Measurements from ENCODE around the gene STARD10. TPM values are rescaled to one million over a fixed set of nuclear protein-coding genes. Genes with fewer than 3 reads are reported as not detected.
"Not testable (repeated sequence)": the region's sequence is repeated elsewhere in the genome, so short reads cannot be mapped to it uniquely, and the experiment has no call there.

Gene STARD10, protein sequence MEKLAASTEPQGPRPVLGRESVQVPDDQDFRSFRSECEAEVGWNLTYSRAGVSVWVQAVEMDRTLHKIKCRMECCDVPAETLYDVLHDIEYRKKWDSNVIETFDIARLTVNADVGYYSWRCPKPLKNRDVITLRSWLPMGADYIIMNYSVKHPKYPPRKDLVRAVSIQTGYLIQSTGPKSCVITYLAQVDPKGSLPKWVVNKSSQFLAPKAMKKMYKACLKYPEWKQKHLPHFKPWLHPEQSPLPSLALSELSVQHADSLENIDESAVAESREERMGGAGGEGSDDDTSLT
- 32.7 TPM for polyA plus RNA-seq (2013, experiment 1 of 2; ENCODE audit: insufficient read length)
- polyA plus RNA-seq (2013, experiment 2 of 2; ENCODE audit: insufficient read length): 70.5 TPM

DNA sequence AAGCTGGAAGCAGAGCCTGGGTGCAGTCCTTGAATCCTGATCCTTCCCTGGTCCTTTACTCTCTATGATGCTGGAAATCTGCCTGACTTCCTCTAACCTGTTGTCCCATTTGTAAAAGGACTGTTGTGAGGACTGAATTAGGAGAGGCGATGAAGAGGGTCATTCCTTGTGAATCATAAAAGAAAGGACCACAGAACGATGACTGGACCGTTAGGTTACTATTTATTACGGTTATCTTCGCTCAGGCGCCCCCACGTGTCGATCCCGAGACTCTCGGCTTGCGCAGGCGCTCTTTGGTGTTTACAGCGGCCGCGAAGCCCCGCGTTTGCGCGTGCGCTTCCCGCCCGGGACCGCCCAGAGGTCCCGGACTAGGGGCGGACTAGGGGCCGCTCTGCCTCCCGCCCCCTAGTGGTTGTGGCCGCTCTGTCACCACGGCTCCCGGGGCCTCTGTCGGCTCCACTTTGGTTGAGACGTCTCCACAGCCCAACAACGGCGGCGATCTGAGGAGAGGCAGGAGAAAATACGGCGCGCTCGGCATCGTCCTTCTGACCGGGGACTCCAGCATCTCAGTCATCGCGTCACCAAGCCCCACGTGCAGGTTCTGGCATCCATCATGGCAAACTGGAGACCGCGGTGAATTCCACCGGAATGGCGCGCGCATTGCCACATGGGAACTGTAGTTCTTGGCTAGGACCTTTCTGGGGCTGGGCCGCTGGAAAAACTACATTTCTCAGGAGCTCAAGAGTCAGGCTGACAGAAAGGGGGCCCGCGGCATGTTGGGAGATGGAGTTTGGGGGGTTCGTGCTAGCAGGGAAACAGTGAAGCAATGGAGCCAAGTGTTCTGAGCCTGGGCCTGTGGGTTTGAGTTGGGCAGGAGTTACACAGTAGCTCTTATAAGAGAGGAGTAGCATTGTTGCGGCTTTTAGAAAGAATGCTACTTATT lies at the start of gene STARD10:
Gene STARD10, minus strand, starts transcription at position 623 of the 943 bp plus-strand sequence. CDS start 12,866 bp downstream, outside the sequence.
- DNase-seq: peak; percentile 94

DNA sequence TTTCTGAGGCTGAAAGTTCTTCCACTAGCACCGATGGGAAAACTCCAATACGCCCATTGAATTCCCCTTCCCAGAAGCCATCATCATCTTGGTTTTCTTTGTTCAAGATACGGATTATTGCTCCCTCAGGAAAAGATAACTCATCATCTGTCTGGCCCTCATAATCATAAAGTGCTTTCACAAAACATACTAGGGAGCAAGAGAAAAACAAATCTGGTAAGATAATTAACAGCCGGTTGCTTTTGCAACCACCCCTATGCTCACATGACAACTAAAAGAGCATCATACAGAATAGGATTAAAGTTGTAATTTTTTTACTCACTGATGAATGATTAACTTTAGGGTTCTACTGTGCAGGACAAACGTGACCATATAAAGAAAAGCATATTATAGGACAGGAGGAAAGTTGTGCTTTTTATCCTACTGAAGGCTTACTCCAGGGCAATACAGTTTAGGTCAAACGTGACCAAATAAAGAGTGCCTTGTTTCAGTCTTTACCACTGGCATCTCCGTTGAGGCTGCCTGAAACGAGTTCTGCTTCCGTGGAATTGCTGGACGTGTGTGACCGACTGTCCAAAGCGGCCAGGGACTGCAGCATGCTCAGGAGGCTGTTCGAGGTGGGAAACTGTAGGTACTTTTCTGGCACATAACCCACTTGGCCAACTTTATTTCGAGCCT lies 48.9 kb upstream of the STARD10 start:
- no peak for DNase-seq

DNA sequence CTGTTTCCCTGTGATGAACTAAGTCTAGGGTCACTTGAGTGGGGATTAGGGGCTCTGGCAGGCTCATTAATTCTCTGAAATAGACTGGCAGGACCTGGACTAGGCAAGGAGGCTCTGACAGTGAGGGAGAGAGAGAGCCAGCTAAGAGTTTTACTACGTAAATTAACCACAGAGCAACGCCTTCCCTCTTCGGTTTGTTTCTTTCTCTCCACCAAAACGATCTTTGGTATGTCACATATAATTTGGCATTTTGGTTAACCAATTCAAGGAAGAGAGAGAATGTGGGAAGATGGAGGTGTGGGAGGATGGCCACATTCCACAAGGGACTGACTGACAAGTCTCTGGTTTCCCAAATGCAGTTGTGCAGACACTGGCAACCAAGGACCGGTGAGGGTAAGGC lies 48.3 kb upstream of the STARD10 start:
- DNase-seq: no peak

DNA sequence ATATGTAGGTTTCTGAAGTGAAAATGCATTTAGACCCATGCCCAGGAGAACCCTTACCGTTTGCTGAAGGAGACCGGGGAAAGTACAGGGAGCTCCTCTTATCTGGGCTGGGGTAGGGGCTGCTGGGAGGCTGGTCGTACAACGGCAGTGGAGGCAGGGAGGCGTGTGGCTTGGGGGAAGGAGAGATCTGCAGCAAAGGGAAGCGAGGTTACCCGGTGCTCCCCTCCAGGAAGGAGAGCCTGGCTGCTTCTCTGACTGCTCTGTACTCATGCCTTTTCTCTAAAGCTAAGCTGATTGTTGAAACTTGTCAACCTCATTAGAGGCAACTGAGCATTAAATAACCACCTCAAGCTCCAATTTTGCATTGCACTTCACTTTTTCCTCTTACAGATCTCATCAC lies 47.5 kb upstream of the STARD10 start:
- DNase-seq: no peak

DNA sequence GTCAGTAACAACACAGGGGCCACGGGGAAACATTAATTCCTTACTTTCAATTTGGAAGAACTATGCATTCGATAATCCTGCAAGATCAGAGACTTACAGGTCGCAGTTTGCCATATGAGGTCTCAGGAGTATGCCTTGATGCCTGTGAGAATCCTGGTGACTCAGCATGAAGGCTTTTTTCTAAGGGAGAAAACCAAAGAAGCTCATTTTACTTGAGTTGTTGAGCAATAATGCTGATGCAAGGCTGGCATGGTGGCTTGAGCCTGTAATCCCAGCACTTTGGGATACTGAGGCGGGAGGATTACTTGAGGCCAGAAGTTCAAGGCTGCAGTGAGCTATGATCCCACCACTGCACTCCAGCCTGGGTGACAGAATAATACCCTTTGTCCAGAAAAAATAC lies 46.9 kb upstream of the STARD10 start:
- DNase-seq: peak; percentile 64

DNA sequence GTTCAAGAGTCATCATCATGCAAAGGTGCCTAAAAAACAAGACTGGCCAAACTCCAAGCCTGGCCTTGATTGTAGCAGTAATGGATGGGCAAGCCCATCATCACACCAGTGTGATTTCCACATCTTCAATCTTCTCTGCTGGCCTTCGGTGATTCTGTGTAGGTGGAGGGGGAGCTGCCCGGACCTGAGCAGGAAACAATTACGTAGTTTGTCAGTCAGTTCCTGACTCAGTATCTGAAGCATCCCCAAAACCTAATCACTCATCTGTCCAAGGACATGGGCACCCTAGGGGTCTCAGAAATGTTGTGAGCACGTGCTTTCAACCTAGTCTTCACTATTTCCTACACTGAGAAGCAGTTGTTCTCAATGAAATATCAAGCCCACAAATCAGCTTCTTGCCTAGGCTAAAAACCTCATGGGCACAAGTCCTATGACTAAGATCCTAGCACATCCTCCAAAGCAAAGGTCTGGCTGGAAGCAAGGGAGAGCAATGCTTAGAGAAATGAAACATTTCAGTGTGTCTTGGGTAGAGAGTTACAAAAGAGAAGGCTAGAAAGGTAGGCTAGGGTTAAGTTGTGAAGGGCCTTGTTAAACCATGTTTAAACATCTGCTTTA lies 45.0 kb upstream of the STARD10 start:
- no peak for DNase-seq

DNA sequence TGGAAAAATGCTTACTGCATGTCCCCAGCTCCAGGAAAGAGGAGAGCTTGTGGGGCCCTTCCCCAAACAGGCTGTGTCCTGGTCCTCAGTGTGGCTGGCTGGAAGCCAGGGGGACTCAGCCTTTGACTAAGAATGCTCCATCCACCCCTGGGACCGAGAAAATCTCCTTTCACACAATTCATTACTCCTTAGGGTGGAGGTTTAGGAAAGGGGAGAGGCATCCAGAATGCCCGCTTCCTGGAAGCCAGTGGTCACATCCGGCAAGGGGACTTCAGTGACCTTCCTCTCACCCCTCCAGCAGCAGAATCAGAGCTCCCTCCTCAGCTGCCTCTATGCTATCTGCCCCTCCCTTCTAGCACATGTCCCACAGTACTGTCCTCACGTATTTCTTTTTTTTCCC lies 42.3 kb upstream of the STARD10 start:
- DNase-seq: no peak

DNA sequence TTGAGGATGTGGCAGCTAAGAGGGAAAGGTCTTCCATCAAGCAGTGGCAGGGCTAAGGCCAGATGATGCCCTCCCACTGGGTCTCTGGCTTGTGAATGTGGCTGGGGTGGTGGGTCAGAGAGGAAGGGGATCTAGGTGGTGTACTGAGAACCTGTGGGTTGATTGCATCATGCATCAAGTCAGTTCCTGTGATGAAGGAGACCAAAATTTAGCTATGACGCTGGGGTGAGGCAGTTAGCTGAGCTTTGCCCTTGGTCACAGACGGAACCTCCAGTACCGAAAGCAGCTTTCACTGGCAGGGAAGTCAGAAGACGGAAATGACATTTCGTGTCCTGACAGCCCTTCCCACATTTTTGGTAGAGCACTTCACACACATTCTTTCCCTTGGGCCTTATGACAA lies 41.1 kb upstream of the STARD10 start:
- DNase-seq: no peak

DNA sequence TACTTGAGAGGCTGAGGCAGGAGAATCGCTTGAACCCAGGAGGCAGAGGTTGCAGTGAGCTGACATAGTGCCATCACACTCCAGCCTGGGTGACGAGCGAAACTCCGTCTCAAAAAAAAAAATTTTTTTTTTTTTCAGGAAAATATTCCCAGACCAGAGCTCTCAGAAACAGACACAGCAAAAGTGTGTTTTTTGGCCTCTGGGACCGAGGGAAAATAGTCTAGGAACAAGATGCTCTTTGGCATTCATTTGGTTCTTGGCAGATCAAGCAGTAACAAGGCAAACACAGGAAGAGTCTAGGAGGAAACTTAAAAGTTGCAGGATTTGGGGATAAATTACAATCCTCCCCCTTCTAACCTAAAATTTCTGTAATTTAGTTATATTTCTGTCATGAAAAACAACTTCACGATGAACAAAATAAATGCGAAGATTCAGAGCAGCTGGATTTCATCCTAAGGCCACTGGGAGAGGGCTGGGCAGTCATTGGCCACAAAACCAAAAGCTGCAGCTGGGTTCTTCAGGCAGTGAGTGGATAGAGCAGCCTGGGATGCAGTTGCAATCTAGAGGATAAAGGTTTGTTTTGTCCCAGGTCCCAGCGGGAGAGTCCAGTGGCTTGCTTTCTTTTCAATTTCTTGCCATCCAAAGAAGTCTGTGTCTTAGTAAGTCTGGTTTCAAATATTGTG lies 40.1 kb upstream of the STARD10 start:
- DNase-seq: no peak

DNA sequence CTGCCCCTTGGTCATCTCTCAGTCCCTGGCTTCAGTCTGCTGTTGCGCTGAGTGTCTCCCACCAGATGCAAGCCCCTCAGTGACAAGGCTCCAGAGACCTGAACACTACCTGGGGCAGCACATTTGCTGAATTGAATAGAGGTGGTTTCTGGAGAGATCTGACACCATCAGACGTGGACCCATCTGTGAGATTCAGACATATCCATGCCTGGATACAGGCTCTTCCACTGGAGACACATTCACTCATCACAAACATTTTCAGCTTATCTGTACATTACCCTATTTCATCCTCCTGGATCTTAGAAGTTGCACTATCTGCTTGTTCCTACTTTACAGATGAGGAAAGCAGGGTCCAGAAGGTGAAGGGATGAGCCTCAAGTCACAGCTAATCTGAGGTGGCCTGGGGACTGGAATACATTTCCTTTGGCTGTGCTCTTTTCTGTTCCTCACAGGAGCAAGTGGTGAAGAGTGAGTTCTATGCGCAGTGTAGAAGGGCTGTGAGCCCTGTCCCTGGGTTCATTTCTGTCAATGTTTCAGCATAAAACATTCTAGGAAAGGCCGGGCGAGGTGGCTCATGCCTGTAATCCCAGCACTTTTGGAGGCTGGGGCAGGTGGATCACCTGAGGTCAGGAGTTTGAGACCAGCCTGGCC lies 39.4 kb upstream of the STARD10 start:
- DNase-seq: no peak

DNA sequence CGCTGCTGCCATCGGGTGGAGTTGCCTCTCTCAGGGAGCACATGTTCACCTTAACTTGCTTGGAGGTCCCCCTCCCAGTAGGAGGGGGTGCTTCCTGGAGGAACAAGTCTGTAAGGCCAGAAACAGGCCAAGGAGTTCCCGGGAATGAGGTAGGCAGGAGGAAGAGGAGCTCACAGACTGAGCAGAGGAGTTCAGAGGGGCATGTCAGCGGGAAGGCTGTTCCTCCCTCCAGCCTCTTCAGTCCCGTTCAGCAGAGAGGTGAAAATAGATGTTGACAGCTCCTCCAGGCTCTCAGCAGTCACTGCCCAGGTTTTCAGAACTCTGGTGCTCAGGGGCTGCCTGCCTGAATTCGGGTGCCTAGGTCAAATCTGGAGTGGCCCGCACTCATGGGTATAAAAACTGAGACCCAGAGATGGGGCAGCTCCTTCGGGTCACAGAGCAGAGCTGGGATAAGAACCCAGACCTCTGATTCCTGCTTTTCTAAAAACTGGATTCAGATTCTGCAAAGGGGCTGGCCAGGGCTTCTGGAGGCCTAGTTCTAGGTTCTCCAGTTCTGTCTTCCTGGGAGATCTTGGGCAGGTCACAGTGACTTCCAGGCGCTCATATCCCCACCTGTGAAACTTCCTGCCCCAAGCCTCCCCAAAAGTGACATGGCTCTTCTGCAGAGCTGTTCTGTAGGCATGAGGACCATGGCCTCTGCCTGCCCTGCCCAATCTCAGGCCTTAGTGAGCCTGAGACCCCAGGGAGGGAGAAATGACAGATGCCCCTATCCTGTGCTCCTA lies 38.6 kb upstream of the STARD10 start:
- DNase-seq: no peak

DNA sequence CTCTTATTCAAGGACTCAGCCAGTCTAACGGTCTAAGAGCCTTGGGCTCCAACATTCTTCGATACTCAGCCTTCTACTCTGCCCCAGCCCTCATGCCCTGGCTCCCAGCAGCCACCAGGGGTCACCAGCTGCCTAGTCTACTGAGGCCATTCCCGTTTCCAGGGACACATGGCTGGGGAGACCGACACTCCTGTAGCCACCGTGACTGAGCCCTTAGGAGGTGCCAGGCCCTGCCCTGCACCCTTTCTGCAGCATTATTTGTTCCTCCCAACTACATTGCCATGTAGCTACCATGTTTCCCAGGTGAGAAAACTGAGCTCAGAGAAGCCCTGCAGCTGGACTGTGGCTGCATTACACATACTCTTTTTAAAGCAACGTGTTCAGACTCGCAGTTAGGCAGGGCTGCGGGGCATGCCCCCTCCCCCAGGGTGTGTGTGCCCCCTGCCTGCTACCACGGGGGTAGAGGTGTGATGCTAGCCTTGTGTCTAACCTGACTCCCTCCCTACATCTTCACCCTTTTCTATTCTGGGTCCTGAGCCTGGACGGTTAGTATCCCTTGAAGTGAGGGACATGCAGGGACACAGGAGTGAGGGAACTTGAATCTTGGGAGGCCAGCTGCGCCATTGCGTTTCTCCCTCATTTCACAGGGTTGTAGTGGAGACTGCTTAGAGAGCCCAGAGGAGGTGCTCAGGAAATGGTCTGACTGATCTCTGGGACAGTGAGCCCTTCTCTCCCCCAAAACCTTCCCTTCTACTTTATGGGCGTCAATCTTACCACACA lies 37.9 kb upstream of the STARD10 start:
- DNase-seq: peak; percentile 77

DNA sequence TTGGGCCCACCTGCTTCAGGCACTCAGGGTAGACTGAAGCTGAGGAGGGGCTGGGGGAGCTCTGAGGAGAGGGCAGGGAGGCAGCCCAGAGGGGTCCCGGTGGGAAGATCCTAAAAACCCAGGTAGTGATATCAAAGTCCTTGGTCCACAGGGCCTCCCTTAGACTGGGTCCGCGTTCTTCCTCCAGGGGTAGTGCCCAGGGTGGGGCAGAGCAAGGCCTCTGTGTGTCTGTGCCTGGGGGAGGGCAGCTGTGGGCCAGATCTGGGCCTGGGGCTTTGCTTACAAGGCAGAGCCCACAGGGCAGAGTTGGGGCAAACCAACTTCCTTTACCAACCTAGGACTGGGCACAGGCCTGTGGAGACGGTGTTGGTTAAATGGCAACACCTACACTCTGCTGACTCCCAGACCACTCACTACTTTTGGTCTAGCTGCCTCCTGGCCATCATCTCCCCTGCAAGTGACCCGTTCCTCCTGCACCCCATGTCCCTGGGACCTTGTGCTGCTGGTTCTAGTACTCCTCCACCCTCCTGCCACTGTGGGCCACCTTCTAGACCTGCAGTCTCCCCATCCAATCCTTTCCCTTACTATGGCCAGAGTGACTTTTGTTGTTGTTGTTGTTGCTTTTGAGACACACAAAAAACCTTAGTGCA lies 36.2 kb upstream of the STARD10 start:
- no peak for DNase-seq

DNA sequence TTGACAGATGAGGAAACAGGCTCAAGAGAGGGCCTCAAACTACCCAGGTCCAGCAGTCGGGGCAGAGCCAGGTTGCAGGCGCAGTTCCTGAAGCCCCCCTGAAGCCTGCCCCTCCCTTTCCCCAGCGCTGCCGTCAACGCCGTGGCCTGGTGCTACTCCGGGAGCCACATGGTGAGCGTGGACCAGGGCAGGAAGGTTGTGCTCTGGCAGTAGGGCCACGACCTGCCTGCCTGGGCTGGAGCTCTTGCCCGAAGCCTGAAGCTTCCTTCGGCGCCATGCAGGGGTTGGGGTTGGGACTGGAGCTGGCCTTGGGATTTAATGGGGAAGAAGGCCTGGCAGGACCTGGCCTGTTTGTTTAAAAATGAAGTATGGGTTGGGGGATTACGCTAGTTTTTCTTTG lies 35.3 kb upstream of the STARD10 start:
- no peak for DNase-seq

DNA sequence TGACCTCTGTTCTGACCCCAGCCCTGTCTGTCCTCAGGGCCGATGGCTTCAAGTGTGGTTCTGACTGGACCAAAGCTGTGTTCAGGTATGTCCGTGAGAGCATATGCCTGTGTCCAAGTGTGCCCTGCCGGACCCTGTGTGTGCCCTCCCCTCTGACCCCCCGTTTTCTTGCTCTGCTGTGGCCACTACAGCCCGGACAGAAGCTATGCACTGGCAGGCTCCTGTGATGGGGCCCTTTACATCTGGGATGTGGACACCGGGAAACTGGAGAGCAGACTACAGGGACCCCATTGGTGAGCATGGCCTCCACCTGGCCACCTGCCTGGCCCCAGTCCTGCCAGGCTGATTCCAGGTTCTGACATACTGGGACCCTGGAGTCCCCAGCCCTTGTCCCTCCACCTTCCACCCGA lies 34.9 kb upstream of the STARD10 start:
- DNase-seq: no peak

DNA sequence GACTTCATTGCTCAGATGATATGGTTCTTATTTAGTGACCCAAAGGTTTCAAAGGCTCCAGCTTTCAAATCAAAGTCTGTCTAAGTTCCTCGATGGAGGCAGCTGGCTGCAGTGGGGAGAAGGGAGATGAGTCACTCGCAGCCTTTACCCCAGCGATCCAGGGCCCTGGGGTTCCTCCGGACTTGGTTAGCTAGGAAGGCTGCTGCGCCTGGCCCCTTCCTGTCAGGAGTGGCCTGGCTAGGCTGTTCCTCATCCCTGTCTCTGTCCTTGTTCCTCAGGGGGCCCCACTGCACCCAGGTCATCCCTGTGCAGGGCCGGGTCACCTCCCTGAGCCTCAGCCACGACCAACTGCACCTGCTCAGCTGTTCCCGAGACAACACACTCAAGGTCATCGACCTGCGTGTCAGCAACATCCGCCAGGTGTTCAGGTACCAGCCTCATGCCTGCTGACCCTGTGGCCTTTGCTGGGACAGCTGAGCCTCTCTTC lies 34.3 kb upstream of the STARD10 start:
- DNase-seq: no peak

DNA sequence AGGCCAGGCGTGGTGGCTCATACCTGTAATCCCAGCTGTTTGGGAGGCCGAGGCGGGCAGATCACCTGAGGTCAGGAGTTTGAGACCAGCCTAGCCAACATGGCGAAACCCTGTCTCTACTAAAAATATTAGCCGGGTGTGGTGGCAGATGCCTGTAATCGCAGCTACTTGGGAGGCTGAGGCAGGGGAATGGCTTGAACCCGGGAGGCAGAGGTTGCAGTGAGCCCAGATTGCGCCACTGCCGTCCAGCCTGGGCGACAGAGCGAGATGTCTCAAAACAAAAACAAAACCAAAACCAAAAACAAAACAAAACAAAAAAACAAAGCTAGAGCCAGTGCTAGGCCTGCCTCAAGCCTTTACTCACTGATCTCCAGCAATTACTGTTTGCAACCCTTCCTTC lies 33.8 kb upstream of the STARD10 start:
- DNase-seq: not testable (repeated sequence)

DNA sequence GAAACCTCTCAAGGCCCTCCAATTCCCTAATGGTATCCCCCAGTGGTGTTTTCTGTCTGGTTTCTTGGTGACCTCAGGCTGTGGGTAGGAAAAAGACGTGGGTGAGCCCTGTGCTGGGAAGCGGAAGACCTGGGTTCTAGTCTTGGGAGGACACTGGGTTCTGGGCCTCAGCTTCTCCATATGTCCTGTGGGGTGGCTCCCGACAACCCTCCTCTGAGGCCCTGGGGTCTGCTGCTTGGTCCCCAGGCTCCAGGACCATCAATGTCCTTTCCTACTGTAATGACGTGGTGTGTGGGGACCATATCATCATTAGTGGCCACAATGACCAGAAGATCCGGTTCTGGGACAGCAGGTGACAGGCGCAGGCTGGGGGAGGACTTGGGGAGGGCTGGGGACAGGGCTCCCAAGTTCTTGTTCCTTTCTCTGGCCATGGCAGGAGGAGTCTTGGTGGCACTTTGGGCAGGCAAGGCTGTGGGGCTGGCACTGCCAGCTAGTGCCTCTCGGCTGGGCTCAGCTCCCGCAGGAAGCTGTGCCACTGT lies 33.2 kb upstream of the STARD10 start:
- DNase-seq: no peak
